Measurements from ENCODE around the gene FAM83G.
"Not testable (repeated sequence)": the region's sequence is repeated elsewhere in the genome, so short reads cannot be mapped to it uniquely, and the experiment has no call there.

The FAM83G gene, protein sequence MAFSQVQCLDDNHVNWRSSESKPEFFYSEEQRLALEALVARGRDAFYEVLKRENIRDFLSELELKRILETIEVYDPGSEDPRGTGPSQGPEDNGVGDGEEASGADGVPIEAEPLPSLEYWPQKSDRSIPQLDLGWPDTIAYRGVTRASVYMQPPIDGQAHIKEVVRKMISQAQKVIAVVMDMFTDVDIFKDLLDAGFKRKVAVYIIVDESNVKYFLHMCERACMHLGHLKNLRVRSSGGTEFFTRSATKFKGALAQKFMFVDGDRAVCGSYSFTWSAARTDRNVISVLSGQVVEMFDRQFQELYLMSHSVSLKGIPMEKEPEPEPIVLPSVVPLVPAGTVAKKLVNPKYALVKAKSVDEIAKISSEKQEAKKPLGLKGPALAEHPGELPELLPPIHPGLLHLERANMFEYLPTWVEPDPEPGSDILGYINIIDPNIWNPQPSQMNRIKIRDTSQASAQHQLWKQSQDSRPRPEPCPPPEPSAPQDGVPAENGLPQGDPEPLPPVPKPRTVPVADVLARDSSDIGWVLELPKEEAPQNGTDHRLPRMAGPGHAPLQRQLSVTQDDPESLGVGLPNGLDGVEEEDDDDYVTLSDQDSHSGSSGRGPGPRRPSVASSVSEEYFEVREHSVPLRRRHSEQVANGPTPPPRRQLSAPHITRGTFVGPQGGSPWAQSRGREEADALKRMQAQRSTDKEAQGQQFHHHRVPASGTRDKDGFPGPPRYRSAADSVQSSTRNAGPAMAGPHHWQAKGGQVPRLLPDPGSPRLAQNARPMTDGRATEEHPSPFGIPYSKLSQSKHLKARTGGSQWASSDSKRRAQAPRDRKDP

GRCh38 chr17:19004421-19005136 is at the start of gene FAM83G:
TSS of gene FAM83G (minus strand) at chr17:19004764. CDS start at chr17:19004041, 723 bp downstream.
- H3K27ac Mint-ChIP-seq, result peak within 1 kb of the TSS; percentile 59
- H3K4me3 Mint-ChIP-seq, result peak within 1 kb of the TSS; percentile 77
- no peaks in the 10 kb centered on the region for H3K36me3 Mint-ChIP-seq (ENCODE audit: low read depth)
- H3K9me3 Mint-ChIP-seq, result no peaks in the 10 kb centered on the region
- peaks cover 25% of the 10 kb centered on the region for H3K4me1 Mint-ChIP-seq (ENCODE audit: low read depth)
- peaks cover 48% of the 10 kb centered on the region for H3K27me3 Mint-ChIP-seq
- intact Hi-C loops (cut with micrococcal nuclease), result no loop called here

- intact Hi-C loops (cut with micrococcal nuclease); H3K4me3 Mint-ChIP-seq; H3K27me3 Mint-ChIP-seq; H3K9me3 Mint-ChIP-seq; H3K27ac Mint-ChIP-seq; H3K4me1 Mint-ChIP-seq (ENCODE audit: low read depth); H3K36me3 Mint-ChIP-seq (ENCODE audit: low read depth): not testable (repeated sequence)
These were observed 44.3 kb upstream of the FAM83G start for GRCh38 chr17:19048826-19049225.

DNA sequence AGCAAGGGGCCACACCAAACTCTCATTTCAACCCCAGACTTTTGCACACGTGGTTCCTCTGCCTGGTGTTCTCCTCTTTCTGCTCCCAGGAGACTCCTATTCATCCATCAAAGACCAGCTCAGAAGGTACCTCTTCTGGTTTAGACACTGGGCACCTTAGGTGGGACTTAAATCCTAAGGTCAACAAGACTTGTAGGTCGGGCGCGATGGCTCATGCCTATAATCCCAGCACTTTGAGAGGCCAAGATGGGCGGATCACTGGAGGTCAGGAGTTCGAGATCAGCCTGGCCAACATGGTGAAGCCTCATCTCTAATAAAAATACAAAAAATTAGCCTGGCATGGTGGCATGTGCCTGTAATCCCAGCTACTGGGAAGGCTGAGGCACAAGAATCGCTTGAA is 42.9 kb upstream of the FAM83G start:
- H3K4me3 Mint-ChIP-seq; H3K27ac Mint-ChIP-seq; H3K4me1 Mint-ChIP-seq (ENCODE audit: low read depth); H3K36me3 Mint-ChIP-seq (ENCODE audit: low read depth); H3K9me3 Mint-ChIP-seq; intact Hi-C loops (cut with micrococcal nuclease); H3K27me3 Mint-ChIP-seq: not testable (repeated sequence)

- intact Hi-C loops (cut with micrococcal nuclease); H3K27me3 Mint-ChIP-seq; H3K27ac Mint-ChIP-seq; H3K4me1 Mint-ChIP-seq (ENCODE audit: low read depth); H3K36me3 Mint-ChIP-seq (ENCODE audit: low read depth); H3K9me3 Mint-ChIP-seq; H3K4me3 Mint-ChIP-seq: not testable (repeated sequence)
These were observed 42.3 kb upstream of the FAM83G start, which contains the start of gene GRAP for GRCh38 chr17:19046782-19047375. TSS of gene GRAP (minus strand) at chr17:19046957. CDS start at chr17:19046926, 31 bp downstream.

DNA sequence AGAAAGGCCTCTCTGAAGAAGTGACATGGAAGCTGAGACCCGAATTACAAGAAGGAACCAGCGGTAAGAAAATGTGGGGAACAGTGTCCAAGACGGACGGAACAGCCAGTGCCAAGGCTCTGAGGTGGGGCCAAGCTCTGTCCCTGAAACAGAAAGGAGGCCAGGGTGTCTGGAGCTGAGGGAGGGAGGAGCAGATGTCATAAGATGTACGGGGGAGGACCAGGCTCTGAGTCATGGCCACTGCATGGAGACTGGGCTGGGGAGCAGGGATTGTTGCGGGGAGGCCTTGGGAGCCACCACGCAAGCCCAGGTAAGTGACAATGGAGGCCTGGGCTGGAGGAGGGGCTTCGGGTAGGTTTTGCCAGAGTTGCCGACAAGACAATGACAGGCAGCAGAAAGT is 40.1 kb upstream of the FAM83G start:
- H3K9me3 Mint-ChIP-seq; H3K27me3 Mint-ChIP-seq; H3K36me3 Mint-ChIP-seq (ENCODE audit: low read depth); H3K4me1 Mint-ChIP-seq (ENCODE audit: low read depth); H3K27ac Mint-ChIP-seq; intact Hi-C loops (cut with micrococcal nuclease); H3K4me3 Mint-ChIP-seq: not testable (repeated sequence)

DNA sequence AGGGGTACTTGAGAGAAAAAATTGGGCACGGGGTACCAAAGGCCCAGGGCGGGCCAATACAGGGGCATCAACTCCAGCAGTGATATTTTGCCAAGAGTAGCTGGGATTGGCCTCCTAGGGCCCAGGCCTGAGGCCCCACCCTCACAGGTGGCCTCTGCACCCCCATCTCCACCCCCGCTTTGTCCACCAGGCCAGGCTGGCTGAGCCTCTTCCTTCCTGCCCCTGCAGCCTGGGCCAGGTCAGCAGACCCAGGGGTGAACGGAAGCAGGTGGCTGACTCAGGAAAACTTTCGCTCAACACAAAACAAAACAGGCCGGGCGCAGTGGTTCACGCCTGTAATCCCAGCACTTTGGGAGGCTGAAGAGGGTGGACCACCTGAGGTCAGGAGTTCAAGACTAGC is 38.5 kb upstream of the FAM83G start:
- H3K9me3 Mint-ChIP-seq; H3K4me1 Mint-ChIP-seq (ENCODE audit: low read depth); intact Hi-C loops (cut with micrococcal nuclease); H3K4me3 Mint-ChIP-seq; H3K36me3 Mint-ChIP-seq (ENCODE audit: low read depth); H3K27ac Mint-ChIP-seq; H3K27me3 Mint-ChIP-seq: not testable (repeated sequence)

DNA sequence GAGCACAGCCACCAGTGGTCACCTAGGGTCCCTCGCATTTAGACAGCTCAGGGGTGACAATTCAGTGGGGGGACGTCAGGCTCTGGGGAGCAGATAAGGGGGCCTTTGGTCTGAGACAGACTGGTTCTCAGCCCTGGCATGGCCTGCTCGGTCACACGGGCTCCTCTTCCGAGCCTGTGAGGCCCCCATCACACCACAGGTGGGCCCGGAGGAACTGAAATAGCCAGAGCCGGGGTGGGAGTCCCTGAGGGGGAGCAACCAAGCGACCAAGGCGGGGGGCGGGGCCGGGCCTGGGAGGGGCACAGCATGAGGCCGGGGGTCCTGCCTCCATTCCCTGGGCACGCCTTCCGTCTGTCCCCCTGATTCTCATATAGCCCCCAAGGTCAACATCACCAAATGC is 37.8 kb upstream of the FAM83G start:
- intact Hi-C loops (cut with micrococcal nuclease); H3K4me1 Mint-ChIP-seq (ENCODE audit: low read depth); H3K9me3 Mint-ChIP-seq; H3K36me3 Mint-ChIP-seq (ENCODE audit: low read depth); H3K27ac Mint-ChIP-seq; H3K4me3 Mint-ChIP-seq; H3K27me3 Mint-ChIP-seq: not testable (repeated sequence)

DNA sequence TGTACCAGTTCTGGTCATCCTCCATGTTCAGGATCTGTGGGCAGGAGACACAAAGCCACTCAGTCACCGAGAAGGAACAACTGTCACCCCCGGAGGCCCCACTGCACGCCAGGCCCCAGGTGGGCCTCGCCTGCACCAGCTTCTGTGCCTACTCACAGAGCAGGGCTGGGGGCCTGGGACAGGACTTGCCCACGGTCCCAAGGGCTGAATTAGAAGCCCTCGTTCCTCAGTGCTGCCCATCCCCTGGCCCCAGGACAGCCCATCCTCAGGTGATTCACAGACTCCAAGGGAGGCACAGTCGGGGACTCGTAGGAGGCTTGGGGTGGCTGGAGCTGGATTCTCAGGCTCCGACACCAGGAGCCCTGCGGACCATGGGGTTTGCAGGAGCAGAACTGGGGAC is 37.3 kb upstream of the FAM83G start:
- H3K36me3 Mint-ChIP-seq (ENCODE audit: low read depth); H3K27me3 Mint-ChIP-seq; H3K4me3 Mint-ChIP-seq; H3K27ac Mint-ChIP-seq; H3K9me3 Mint-ChIP-seq; intact Hi-C loops (cut with micrococcal nuclease); H3K4me1 Mint-ChIP-seq (ENCODE audit: low read depth): not testable (repeated sequence)

GRCh38 chr17:19040350-19040749 is 35.8 kb upstream of the FAM83G start:
- H3K27ac Mint-ChIP-seq; H3K36me3 Mint-ChIP-seq (ENCODE audit: low read depth); intact Hi-C loops (cut with micrococcal nuclease); H3K27me3 Mint-ChIP-seq; H3K4me1 Mint-ChIP-seq (ENCODE audit: low read depth); H3K9me3 Mint-ChIP-seq; H3K4me3 Mint-ChIP-seq: not testable (repeated sequence)

DNA sequence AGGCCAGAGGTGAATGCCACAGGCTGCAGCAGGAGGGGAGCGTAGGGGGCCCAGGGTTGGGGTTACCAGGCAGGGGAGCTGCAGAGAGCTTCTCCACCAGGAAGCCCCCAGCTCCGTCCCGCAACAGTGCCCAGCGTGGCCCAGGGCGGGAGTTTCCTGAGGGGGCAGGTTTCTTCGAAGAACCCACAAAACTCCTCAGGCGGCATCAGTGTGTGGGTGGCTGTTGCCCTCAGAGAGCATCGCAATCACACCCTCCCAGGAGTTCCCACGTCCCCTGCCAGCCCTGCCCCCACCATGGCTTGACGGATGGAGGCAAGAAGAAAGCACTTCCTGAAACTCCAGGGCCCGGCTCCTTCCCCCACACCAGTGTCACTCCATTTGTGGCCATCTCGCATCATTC is 34.2 kb upstream of the FAM83G start:
- H3K4me3 Mint-ChIP-seq; H3K36me3 Mint-ChIP-seq (ENCODE audit: low read depth); H3K27me3 Mint-ChIP-seq: not testable (repeated sequence)

DNA sequence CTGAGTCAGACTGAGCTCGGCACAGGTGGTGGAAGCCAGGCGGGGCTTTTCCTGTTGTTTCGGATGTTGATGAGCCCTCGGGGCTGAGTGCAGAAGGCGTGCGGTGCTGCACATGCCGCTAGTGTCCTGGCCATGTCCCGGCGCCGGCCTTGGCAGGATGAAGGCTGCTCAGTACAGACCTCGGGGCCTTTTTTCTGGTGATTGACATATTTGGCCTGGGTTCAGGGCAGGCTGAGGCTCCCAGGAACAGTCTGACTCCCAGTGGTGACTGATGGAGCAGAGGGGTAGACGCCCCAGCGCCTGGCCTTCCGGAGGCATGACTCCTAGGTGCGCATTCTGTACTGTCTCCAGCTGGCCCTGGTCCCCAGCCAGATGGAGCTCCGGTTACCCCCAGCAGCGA is 33.4 kb upstream of the FAM83G start:
- H3K4me3 Mint-ChIP-seq; H3K36me3 Mint-ChIP-seq (ENCODE audit: low read depth); H3K27me3 Mint-ChIP-seq; H3K27ac Mint-ChIP-seq; intact Hi-C loops (cut with micrococcal nuclease); H3K9me3 Mint-ChIP-seq; H3K4me1 Mint-ChIP-seq (ENCODE audit: low read depth): not testable (repeated sequence)

More for the DNA sequence above, 34.2 kb upstream of the FAM83G start:
- H3K27ac Mint-ChIP-seq; intact Hi-C loops (cut with micrococcal nuclease); H3K9me3 Mint-ChIP-seq; H3K4me1 Mint-ChIP-seq (ENCODE audit: low read depth): not testable (repeated sequence)

DNA sequence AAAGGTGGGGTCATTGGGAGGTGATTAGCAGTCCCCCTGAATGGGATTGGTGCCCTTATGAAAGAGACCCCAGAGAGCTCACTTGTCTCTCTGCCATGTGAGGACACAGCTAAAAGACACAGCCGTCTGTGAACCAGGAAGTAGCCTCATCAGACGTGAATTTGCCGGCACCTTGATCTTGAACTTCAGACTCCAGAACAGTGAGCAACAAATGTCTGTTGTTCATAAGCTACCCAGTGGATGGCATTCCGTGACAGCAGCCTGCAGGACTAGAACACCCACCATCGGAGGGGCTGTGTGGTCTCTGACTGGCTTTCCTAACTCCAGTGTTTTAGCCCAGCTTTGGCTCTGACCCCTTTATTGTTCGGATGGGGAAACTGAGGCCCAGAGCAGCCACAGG is 33.0 kb upstream of the FAM83G start:
- H3K4me1 Mint-ChIP-seq (ENCODE audit: low read depth); H3K9me3 Mint-ChIP-seq; H3K27ac Mint-ChIP-seq; H3K36me3 Mint-ChIP-seq (ENCODE audit: low read depth); H3K4me3 Mint-ChIP-seq; H3K27me3 Mint-ChIP-seq; intact Hi-C loops (cut with micrococcal nuclease): not testable (repeated sequence)

DNA sequence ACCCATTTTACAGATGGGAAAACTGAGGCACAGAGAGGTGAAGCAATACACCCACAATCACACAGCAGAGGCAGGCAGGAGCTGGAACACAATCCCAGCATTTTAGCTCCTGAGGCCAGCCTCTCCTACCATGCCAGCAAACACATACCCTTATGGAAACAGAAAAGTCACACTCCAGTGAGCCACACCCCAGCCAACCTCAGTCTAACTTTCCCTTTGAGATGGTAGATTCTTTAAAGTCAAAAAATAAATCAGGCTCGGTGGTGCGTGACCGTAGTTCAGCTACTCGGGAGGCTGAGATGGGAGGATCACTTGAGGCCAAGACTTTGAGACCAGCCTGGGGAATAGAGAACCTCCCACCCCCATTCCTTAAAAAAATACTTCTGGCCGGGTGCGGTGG is 31.6 kb upstream of the FAM83G start:
- intact Hi-C loops (cut with micrococcal nuclease); H3K9me3 Mint-ChIP-seq; H3K4me1 Mint-ChIP-seq (ENCODE audit: low read depth); H3K4me3 Mint-ChIP-seq; H3K27me3 Mint-ChIP-seq; H3K36me3 Mint-ChIP-seq (ENCODE audit: low read depth); H3K27ac Mint-ChIP-seq: not testable (repeated sequence)

- H3K4me3 Mint-ChIP-seq; H3K9me3 Mint-ChIP-seq; H3K4me1 Mint-ChIP-seq (ENCODE audit: low read depth); H3K27ac Mint-ChIP-seq; H3K27me3 Mint-ChIP-seq; H3K36me3 Mint-ChIP-seq (ENCODE audit: low read depth); intact Hi-C loops (cut with micrococcal nuclease): not testable (repeated sequence)
These were observed 27.9 kb upstream of the FAM83G start for GRCh38 chr17:19032377-19032988.
